Loucy (cell line): ENCODE results near the gene ALAS1.
"Not testable (repeated sequence)": the region's sequence is repeated elsewhere in the genome, so short reads cannot be mapped to it uniquely, and the experiment has no call there.

Source experiments
- H2AFZ ChIP-seq: fragments of 200-600 bp; sonication (generic); 2 replicates; pipeline ENCODE4 v1.6.0; 2016; ENCODE audit warnings: antibody characterized with exemption, mild to moderate bottlenecking, low read length, moderate library complexity
- H3F3A ChIP-seq: fragments of 200-600 bp; 2 replicates; pipeline ENCODE4 v1.6.0; 2016; ENCODE audit warnings: antibody characterized with exemption, low read depth, mild to moderate bottlenecking
- H3K27me3 ChIP-seq: fragments of 200-600 bp; sonication (generic); 2 replicates; pipeline ENCODE4 v1.6.1; 2014; ENCODE audit warnings: low read length, mild to moderate bottlenecking; ENCODE audit not compliant: insufficient read depth, poor library complexity, severe bottlenecking
- H3K36me3 ChIP-seq: fragments of 200-600 bp; sonication (generic); 2 replicates; pipeline ENCODE4 v1.6.1; 2016; ENCODE audit warnings: low read length; ENCODE audit not compliant: insufficient read depth
- H3K4me1 ChIP-seq: fragments of 200-600 bp; sonication (generic); 2 replicates; pipeline ENCODE4 v1.5.1; 2014; ENCODE audit warnings: low read length, mild to moderate bottlenecking; ENCODE audit not compliant: insufficient read depth, poor library complexity, severe bottlenecking
- H3K4me2 ChIP-seq: fragments of 200-600 bp; sonication (generic); 2 replicates; pipeline ENCODE4 v1.6.0; 2014; ENCODE audit warnings: antibody characterized with exemption, low read length, low read depth, mild to moderate bottlenecking; ENCODE audit not compliant: poor library complexity, severe bottlenecking
- H3K4me3 ChIP-seq: fragments of 200-600 bp; sonication (generic); 2 replicates; pipeline ENCODE4 v1.5.1; 2014; ENCODE audit warnings: low read length, mild to moderate bottlenecking, mixed read lengths; ENCODE audit not compliant: poor library complexity, severe bottlenecking
- H3K79me2 ChIP-seq: fragments of 200-600 bp; sonication (generic); 2 replicates; pipeline ENCODE4 v1.6.1; 2014; ENCODE audit warnings: low read length; ENCODE audit not compliant: insufficient read depth
- H3K9ac ChIP-seq: fragments of 200-600 bp; sonication (generic); 2 replicates; pipeline ENCODE4 v1.6.0; 2014; ENCODE audit warnings: mild to moderate bottlenecking, low read depth, low read length, moderate library complexity; ENCODE audit not compliant: poor library complexity, severe bottlenecking
- H3K9me2 ChIP-seq: fragments of 200-600 bp; sonication (generic); replicated peaks from 2 replicates; pipeline ENCODE4 v1.6.1; 2016; ENCODE audit warnings: low read depth, low read length, mixed read lengths
- H3K9me3 ChIP-seq: fragments of 200-600 bp; sonication (generic); 2 replicates; pipeline ENCODE4 v1.6.1; 2014; ENCODE audit warnings: mild to moderate bottlenecking, antibody characterized with exemption, low read length, low read depth; ENCODE audit not compliant: insufficient read depth
- H4K20me1 ChIP-seq: fragments of 200-600 bp; sonication (generic); 2 replicates; pipeline ENCODE4 v1.6.0; 2014; ENCODE audit warnings: antibody characterized with exemption, low read length, mild to moderate bottlenecking; ENCODE audit not compliant: insufficient read depth, poor library complexity, severe bottlenecking
- CTCF ChIP-seq: fragments of 200-600 bp; sonication (generic); conservative IDR thresholded peaks from 2 replicates; pipeline ENCODE4 v1.5.1; 2014; ENCODE audit warnings: mild to moderate bottlenecking, antibody characterized with exemption, low read length
- EZH2phosphoT487 ChIP-seq: fragments of 200-600 bp; IDR thresholded peaks from 2 replicates; pipeline ENCODE4 v1.6.1; 2018; ENCODE audit warnings: antibody characterized with exemption, mild to moderate bottlenecking, moderate library complexity, borderline replicate concordance

Gene ALAS1

GRCh38 chr3:52162250-52162872 lies 35.6 kb upstream of the ALAS1 start:
- Histone ChIP-seq H3K9me3 (no peaks in the 10 kb centered on the region), H3K9ac (no peak overlapping the region), H3K27me3 (no peaks in the 10 kb centered on the region), H3K36me3 (no peaks in the 10 kb centered on the region), H3K4me1 (no peaks in the 10 kb centered on the region), H4K20me1 (no peaks in the 10 kb centered on the region), H2AFZ (no peak overlapping the region), H3F3A (no peaks in the 10 kb centered on the region), H3K4me2 (no peak overlapping the region), H3K9me2 (no peaks in the 10 kb centered on the region), H3K79me2 (no peaks in the 10 kb centered on the region), H3K4me3 (no peak overlapping the region)
- no peak for TF ChIP-seq EZH2phosphoT487
- TF ChIP-seq CTCF = no peak

- no peaks in the 10 kb centered on the region for H3K4me1 ChIP-seq
- no peaks in the 10 kb centered on the region for H3K27me3 ChIP-seq
- no peak overlapping the region for H2AFZ ChIP-seq
- H3K4me2 ChIP-seq = no peak overlapping the region
- no peaks in the 10 kb centered on the region for H3K9me3 ChIP-seq
- no peaks in the 10 kb centered on the region for H3K79me2 ChIP-seq
- H3K36me3 ChIP-seq = no peaks in the 10 kb centered on the region
- no peak overlapping the region for H3K9ac ChIP-seq
- H3K4me3 ChIP-seq = no peak overlapping the region
- no peak for TF ChIP-seq CTCF
- TF ChIP-seq EZH2phosphoT487 = no peak
- no peaks in the 10 kb centered on the region for H3F3A ChIP-seq
- H3K9me2 ChIP-seq = no peaks in the 10 kb centered on the region
- no peaks in the 10 kb centered on the region for H4K20me1 ChIP-seq
These were observed 30.7 kb upstream of the ALAS1 start for GRCh38 chr3:52167240-52167639.

GRCh38 chr3:52170217-52170616 lies 27.7 kb upstream of the ALAS1 start:
- H3K4me2 ChIP-seq, H3K4me3 ChIP-seq, H3K27me3 ChIP-seq, H2AFZ ChIP-seq, H3K79me2 ChIP-seq, H3K4me1 ChIP-seq, H3K9ac ChIP-seq, H3K9me2 ChIP-seq, H4K20me1 ChIP-seq, H3K9me3 ChIP-seq, H3K36me3 ChIP-seq, H3F3A ChIP-seq: not testable (repeated sequence)

- no peaks in the 10 kb centered on the region for H3K36me3 ChIP-seq
- H3K4me2 ChIP-seq = no peak overlapping the region
- no peaks in the 10 kb centered on the region for H3F3A ChIP-seq
- H3K9me3 ChIP-seq = no peaks in the 10 kb centered on the region
- no peaks in the 10 kb centered on the region for H3K9me2 ChIP-seq
- H2AFZ ChIP-seq = no peak overlapping the region
- TF ChIP-seq CTCF (no peak), EZH2phosphoT487 (no peak)
- H3K4me3 ChIP-seq = no peak overlapping the region
- H3K27me3 ChIP-seq = no peaks in the 10 kb centered on the region
- no peaks in the 10 kb centered on the region for H3K79me2 ChIP-seq
- H3K4me1 ChIP-seq = peaks cover 4% of the 10 kb centered on the region
- H3K9ac ChIP-seq = no peak overlapping the region
- H4K20me1 ChIP-seq = no peaks in the 10 kb centered on the region
These were observed 26.3 kb upstream of the ALAS1 start for GRCh38 chr3:52171514-52172261.
